ENCODE results near the gene TMPRSS3.

Gene TMPRSS3

DNA sequence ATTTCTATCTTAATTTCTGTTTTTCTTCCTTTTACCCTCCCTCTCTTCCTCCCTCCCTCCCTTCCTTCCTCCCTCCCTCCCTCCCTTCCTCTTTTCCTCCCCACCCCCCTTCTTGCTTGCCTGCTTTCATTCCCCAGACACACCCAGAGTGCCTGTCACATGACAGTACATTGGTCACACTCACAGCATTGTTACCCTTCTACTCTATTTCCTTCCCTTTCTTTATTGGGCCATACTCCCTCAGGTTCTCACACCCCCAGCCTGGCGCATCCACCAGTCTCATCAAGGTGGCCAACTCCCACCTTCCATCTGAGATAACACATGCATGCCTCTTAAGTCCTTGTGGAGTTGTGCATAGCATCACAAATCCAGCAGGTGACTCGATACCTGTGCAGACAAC is 10.9 kb downstream of the TMPRSS3 start:
- Histone ChIP-seq H3K36me3 (ENCODE audit: control insufficient read depth in 5 of 5, insufficient read depth in 5 of 5, low read length in 5 of 5) (no peaks in the 10 kb centered on the region), H3K27me3 (ENCODE audit: control insufficient read depth in 5 of 5, insufficient read depth in 4 of 5, low read length in 5 of 5) (peaks cover 3 to 21% (median 12%) of the 10 kb centered on the region in 5 donors), H3K4me3 (ENCODE audit: low read depth in 1 of 5, low read length in 5 of 5) (no peak overlapping the region), H3K9me3 (ENCODE audit: control insufficient read depth in 5 of 5, low read length in 5 of 5) (peaks cover 0 to 11% (median 4%) of the 10 kb centered on the region in 5 donors), H3K4me1 (ENCODE audit: control insufficient read depth in 5 of 5, insufficient read depth in 5 of 5, low read length in 5 of 5) (no peaks in the 10 kb centered on the region), H3K27ac (ENCODE audit: low read depth, low read length) (no peak overlapping the region), H3K9ac (ENCODE audit: low read length in 5 of 5) (no peak overlapping the region)

- H3K27ac ChIP-seq (ENCODE audit: low read depth, low read length): no peak overlapping the region
- H3K36me3 ChIP-seq (ENCODE audit: control insufficient read depth in 5 of 5, insufficient read depth in 5 of 5, low read length in 5 of 5): no peaks in the 10 kb centered on the region
- H3K9ac ChIP-seq (ENCODE audit: low read length in 5 of 5): no peak overlapping the region
- H3K27me3 ChIP-seq (ENCODE audit: control insufficient read depth in 5 of 5, insufficient read depth in 4 of 5, low read length in 5 of 5): peaks cover 3 to 18% (median 10%) of the 10 kb centered on the region in 5 donors
- H3K4me3 ChIP-seq (ENCODE audit: low read depth in 1 of 5, low read length in 5 of 5): no peak overlapping the region
- peaks cover 0 to 11% (median 4%) of the 10 kb centered on the region in 5 donors for H3K9me3 ChIP-seq (ENCODE audit: control insufficient read depth in 5 of 5, low read length in 5 of 5)
- H3K4me1 ChIP-seq (ENCODE audit: control insufficient read depth in 5 of 5, insufficient read depth in 5 of 5, low read length in 5 of 5): no peaks in the 10 kb centered on the region
These were observed 11.5 kb downstream of the TMPRSS3 start for GRCh38 chr21:42384156-42384945.

GRCh38 chr21:42383331-42383730 is 12.5 kb downstream of the TMPRSS3 start:
- Histone ChIP-seq H3K27me3 (ENCODE audit: control insufficient read depth in 5 of 5, insufficient read depth in 4 of 5, low read length in 5 of 5) (peaks cover 0 to 10% (median 10%) of the 10 kb centered on the region in 5 donors), H3K4me3 (ENCODE audit: low read depth in 1 of 5, low read length in 5 of 5) (no peak overlapping the region), H3K9ac (ENCODE audit: low read length in 5 of 5) (no peak overlapping the region), H3K27ac (ENCODE audit: low read depth, low read length) (no peak overlapping the region), H3K4me1 (ENCODE audit: control insufficient read depth in 5 of 5, insufficient read depth in 5 of 5, low read length in 5 of 5) (no peaks in the 10 kb centered on the region), H3K36me3 (ENCODE audit: control insufficient read depth in 5 of 5, insufficient read depth in 5 of 5, low read length in 5 of 5) (no peaks in the 10 kb centered on the region), H3K9me3 (ENCODE audit: control insufficient read depth in 5 of 5, low read length in 5 of 5) (peaks cover 0 to 11% (median 4%) of the 10 kb centered on the region in 5 donors)

GRCh38 chr21:42382915-42383314 is 12.9 kb downstream of the TMPRSS3 start:
- no peak overlapping the region for H3K9ac ChIP-seq (ENCODE audit: low read length in 5 of 5)
- no peak overlapping the region for H3K27ac ChIP-seq (ENCODE audit: low read depth, low read length)
- peaks cover 0 to 10% (median 8%) of the 10 kb centered on the region in 5 donors for H3K27me3 ChIP-seq (ENCODE audit: control insufficient read depth in 5 of 5, insufficient read depth in 4 of 5, low read length in 5 of 5)
- no peaks in the 10 kb centered on the region for H3K4me1 ChIP-seq (ENCODE audit: control insufficient read depth in 5 of 5, insufficient read depth in 5 of 5, low read length in 5 of 5)
- H3K9me3 ChIP-seq (ENCODE audit: control insufficient read depth in 5 of 5, low read length in 5 of 5): peaks cover 0 to 11% (median 4%) of the 10 kb centered on the region in 5 donors
- no peak overlapping the region for H3K4me3 ChIP-seq (ENCODE audit: low read depth in 1 of 5, low read length in 5 of 5)
- no peaks in the 10 kb centered on the region for H3K36me3 ChIP-seq (ENCODE audit: control insufficient read depth in 5 of 5, insufficient read depth in 5 of 5, low read length in 5 of 5)

- no peaks in the 10 kb centered on the region for H3K4me1 ChIP-seq (ENCODE audit: control insufficient read depth in 5 of 5, insufficient read depth in 5 of 5, low read length in 5 of 5)
- peaks cover 0 to 18% (median 7%) of the 10 kb centered on the region in 5 donors for H3K27me3 ChIP-seq (ENCODE audit: control insufficient read depth in 5 of 5, insufficient read depth in 4 of 5, low read length in 5 of 5)
- no peak overlapping the region for H3K27ac ChIP-seq (ENCODE audit: low read depth, low read length)
- H3K9me3 ChIP-seq (ENCODE audit: control insufficient read depth in 5 of 5, low read length in 5 of 5): peaks cover 0 to 11% (median 4%) of the 10 kb centered on the region in 5 donors
- H3K36me3 ChIP-seq (ENCODE audit: control insufficient read depth in 5 of 5, insufficient read depth in 5 of 5, low read length in 5 of 5): no peaks in the 10 kb centered on the region
- no peak overlapping the region for H3K4me3 ChIP-seq (ENCODE audit: low read depth in 1 of 5, low read length in 5 of 5)
- H3K9ac ChIP-seq (ENCODE audit: low read length in 5 of 5): no peak overlapping the region
These were observed 14.4 kb downstream of the TMPRSS3 start for GRCh38 chr21:42381347-42381984.

GRCh38 chr21:42379426-42380215 is 16.2 kb downstream of the TMPRSS3 start:
- Histone ChIP-seq H3K36me3 (ENCODE audit: control insufficient read depth in 5 of 5, insufficient read depth in 5 of 5, low read length in 5 of 5) (no peaks in the 10 kb centered on the region), H3K4me3 (ENCODE audit: low read depth in 1 of 5, low read length in 5 of 5) (no peak overlapping the region), H3K4me1 (ENCODE audit: control insufficient read depth in 5 of 5, insufficient read depth in 5 of 5, low read length in 5 of 5) (no peaks in the 10 kb centered on the region), H3K9ac (ENCODE audit: low read length in 5 of 5) (no peak overlapping the region), H3K27ac (ENCODE audit: low read depth, low read length) (no peak overlapping the region), H3K27me3 (ENCODE audit: control insufficient read depth in 5 of 5, insufficient read depth in 4 of 5, low read length in 5 of 5) (peaks cover 8 to 30% (median 20%) of the 10 kb centered on the region in 5 donors), H3K9me3 (ENCODE audit: control insufficient read depth in 5 of 5, low read length in 5 of 5) (peaks cover 0 to 11% (median 4%) of the 10 kb centered on the region in 5 donors)

GRCh38 chr21:42378418-42378817 is 17.4 kb downstream of the TMPRSS3 start:
- H3K9me3 ChIP-seq (ENCODE audit: control insufficient read depth in 5 of 5, low read length in 5 of 5): peaks cover 0 to 11% (median 4%) of the 10 kb centered on the region in 5 donors
- H3K4me3 ChIP-seq (ENCODE audit: low read depth in 1 of 5, low read length in 5 of 5): no peak overlapping the region
- no peak overlapping the region for H3K27ac ChIP-seq (ENCODE audit: low read depth, low read length)
- H3K27me3 ChIP-seq (ENCODE audit: control insufficient read depth in 5 of 5, insufficient read depth in 4 of 5, low read length in 5 of 5): peaks cover 11 to 31% (median 25%) of the 10 kb centered on the region in 5 donors
- no peak overlapping the region for H3K9ac ChIP-seq (ENCODE audit: low read length in 5 of 5)
- H3K36me3 ChIP-seq (ENCODE audit: control insufficient read depth in 5 of 5, insufficient read depth in 5 of 5, low read length in 5 of 5): no peaks in the 10 kb centered on the region
- no peaks in the 10 kb centered on the region for H3K4me1 ChIP-seq (ENCODE audit: control insufficient read depth in 5 of 5, insufficient read depth in 5 of 5, low read length in 5 of 5)

DNA sequence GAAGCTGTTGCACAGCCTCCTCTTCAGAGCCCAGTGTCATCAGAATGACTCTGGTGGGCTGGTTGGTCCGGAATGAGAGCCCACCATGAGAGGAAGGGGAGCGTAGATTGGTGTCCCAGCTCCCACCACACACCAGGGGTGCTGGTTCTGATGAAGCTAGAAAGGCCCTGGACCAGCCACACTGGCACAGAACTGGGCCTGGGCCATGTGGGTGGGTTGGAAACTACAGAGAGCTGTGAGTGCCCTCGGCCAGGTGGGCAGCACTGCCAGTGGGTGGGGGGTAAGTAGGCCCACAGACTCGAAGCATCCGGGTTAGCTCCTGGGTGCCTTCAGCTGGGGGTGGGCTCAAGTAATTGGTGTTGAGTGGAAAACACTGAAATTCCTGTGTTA is 17.9 kb downstream of the TMPRSS3 start:
- no peak overlapping the region for H3K9ac ChIP-seq (ENCODE audit: low read length in 5 of 5)
- H3K4me1 ChIP-seq (ENCODE audit: control insufficient read depth in 5 of 5, insufficient read depth in 5 of 5, low read length in 5 of 5): no peaks in the 10 kb centered on the region

DNA sequence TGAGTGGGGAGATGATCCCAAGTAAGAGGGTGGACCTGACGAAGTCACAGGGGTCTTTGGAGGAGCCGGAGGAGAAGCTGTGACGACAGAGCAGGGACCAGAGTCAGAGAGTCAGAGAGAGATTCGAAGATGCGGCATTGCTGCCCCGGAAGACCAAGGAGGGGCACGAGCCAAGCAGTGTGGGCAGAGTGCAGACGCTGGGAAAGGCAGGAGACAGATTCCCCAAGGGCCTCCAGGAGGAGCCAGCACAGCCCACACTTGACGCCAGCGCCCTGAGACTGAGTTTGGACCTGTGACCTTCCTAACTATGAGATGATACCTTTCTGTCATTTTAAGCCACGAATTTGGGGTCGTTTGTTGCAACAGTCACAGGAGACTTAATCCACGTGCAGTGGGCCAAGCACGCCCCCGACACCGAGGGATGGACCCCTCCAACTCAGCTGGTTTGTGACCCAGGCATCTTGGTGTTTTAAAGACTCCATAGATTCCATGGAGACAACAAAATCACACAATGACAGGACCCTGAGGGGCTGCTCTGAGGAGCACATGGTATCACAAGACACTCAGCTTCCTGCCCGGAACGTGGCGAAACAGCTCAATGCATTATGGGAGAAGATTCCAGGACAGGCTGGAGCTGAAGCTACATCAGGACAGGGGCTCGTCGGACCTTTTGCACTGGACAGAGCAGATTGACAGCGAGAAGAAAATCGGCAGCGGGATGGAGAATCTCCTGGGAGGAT is 18.5 kb downstream of the TMPRSS3 start:
- H3K27ac ChIP-seq (ENCODE audit: low read depth, low read length): no peak overlapping the region
- no peaks in the 10 kb centered on the region for H3K4me1 ChIP-seq (ENCODE audit: control insufficient read depth in 5 of 5, insufficient read depth in 5 of 5, low read length in 5 of 5)
- no peaks in the 10 kb centered on the region for H3K36me3 ChIP-seq (ENCODE audit: control insufficient read depth in 5 of 5, insufficient read depth in 5 of 5, low read length in 5 of 5)
- H3K9me3 ChIP-seq (ENCODE audit: control insufficient read depth in 5 of 5, low read length in 5 of 5): peaks cover 0 to 10% (median 4%) of the 10 kb centered on the region in 5 donors
- H3K9ac ChIP-seq (ENCODE audit: low read length in 5 of 5): no peak overlapping the region
- peaks cover 11 to 29% (median 23%) of the 10 kb centered on the region in 5 donors for H3K27me3 ChIP-seq (ENCODE audit: control insufficient read depth in 5 of 5, insufficient read depth in 4 of 5, low read length in 5 of 5)
- H3K4me3 ChIP-seq (ENCODE audit: low read depth in 1 of 5, low read length in 5 of 5): no peak overlapping the region

More for the DNA sequence above, 17.9 kb downstream of the TMPRSS3 start:
- Histone ChIP-seq H3K27ac (ENCODE audit: low read depth, low read length) (no peak overlapping the region), H3K4me3 (ENCODE audit: low read depth in 1 of 5, low read length in 5 of 5) (no peak overlapping the region), H3K27me3 (ENCODE audit: control insufficient read depth in 5 of 5, insufficient read depth in 4 of 5, low read length in 5 of 5) (peaks cover 11 to 30% (median 25%) of the 10 kb centered on the region in 5 donors), H3K9me3 (ENCODE audit: control insufficient read depth in 5 of 5, low read length in 5 of 5) (peaks cover 0 to 11% (median 4%) of the 10 kb centered on the region in 5 donors), H3K36me3 (ENCODE audit: control insufficient read depth in 5 of 5, insufficient read depth in 5 of 5, low read length in 5 of 5) (no peaks in the 10 kb centered on the region)

All from subcutaneous abdominal adipose tissue (tissue), 5 donors.